Vagina (tissue), 2 donors: ENCODE results near the gene RNU1-1.
"Not testable (repeated sequence)": the region's sequence is repeated elsewhere in the genome, so short reads cannot be mapped to it uniquely, and the experiment has no call there.

ENCODE experiments used
- CTCF ChIP-seq, 3 experiments: fragments of 450-650 bp in 2 of 3; fragments of 200-600 bp in 1 of 3; sonication (generic) in 1 of 3; IDR thresholded peaks; one replicate each; pipeline ENCODE4 v1.5.1; 2017 to 2019; ENCODE audit warnings: antibody characterized with exemption in 3 of 3, mild to moderate bottlenecking in 2 of 3, moderate library complexity in 2 of 3
- POLR2A ChIP-seq, 2 donors: fragments of 450-650 bp; IDR thresholded peaks; one replicate each; pipeline ENCODE4 v1.6.1; 2017; ENCODE audit warnings: antibody characterized with exemption in 2 of 2, mild to moderate bottlenecking in 2 of 2, moderate library complexity in 2 of 2
- POLR2AphosphoS5 ChIP-seq, 2 donors: sonication (generic); formaldehyde crosslinking; IDR thresholded peaks; one replicate each; pipeline ENCODE4 v1.9.0; 2017; ENCODE audit warnings: antibody characterized with exemption in 2 of 2, mild to moderate bottlenecking in 2 of 2, low read depth in 1 of 2; ENCODE audit not compliant: insufficient read depth in 1 of 2

GRCh38 chr1:16560498-16560897 is 46.4 kb upstream of the RNU1-1 start:
- not testable (repeated sequence) for TF ChIP-seq CTCF (IDR thresholded peaks at IDR 0.05); POLR2AphosphoS5 (IDR thresholded peaks at IDR 0.05; ENCODE audit: insufficient read depth in 1 of 2, low read depth in 1 of 2); POLR2A (IDR thresholded peaks at IDR 0.05)
